B cell (primary cell): Measurements from ENCODE around the gene DAB1. TPM values are rescaled to one million over a fixed set of nuclear protein-coding genes. Genes with fewer than 3 reads are reported as not detected.

ENCODE experiments used
- ATAC-seq: fragments of 200-7000 bp; cut with Tn5 transposase; one replicate; pipeline ENCODE4 v1.10.0; 2021; ENCODE audit warnings: low read depth, mild to moderate bottlenecking, moderate number of reproducible peaks, moderate library complexity
- CTCF ChIA-PET: fragments of 350-600 bp; sonication (Branson Sonifier 250); formaldehyde crosslinking; loops from one replicate; lab custom pipeline; 2021; ENCODE audit warnings: antibody characterized with exemption, inconsistent platforms; lab: Charles Lee
- POLR2A ChIA-PET: fragments of 350-600 bp; sonication (Branson Sonifier 250); formaldehyde crosslinking; loops from one replicate; lab custom pipeline; 2021; ENCODE audit warnings: antibody characterized with exemption; lab: Charles Lee
- DNase-seq: peaks from one replicate; pipeline ENCODE4 v3.0.0; 2013
- H2AFZ ChIP-seq: 2 replicates; pipeline ENCODE4 v1.6.1; 2012; ENCODE audit warnings: mild to moderate bottlenecking, low read depth, low read length; ENCODE audit not compliant: insufficient read depth, poor library complexity, severe bottlenecking
- H3K27ac ChIP-seq, 2 donors: 1 replicate in 1 of 2; 2 replicates in 1 of 2; pipeline ENCODE4 v1.5.1; 2012 to 2013; ENCODE audit warnings: low read length in 2 of 2, mild to moderate bottlenecking in 2 of 2, moderate library complexity in 1 of 2
- H3K27me3 ChIP-seq, 4 experiments: fragments of 200-600 bp in 1 of 4; sonication (generic) in 1 of 4; replicated peaks in 1 of 4; 1 replicate in 2 of 4; 2 replicates in 2 of 4; pipeline versions ENCODE4 v1.6.1 to v1.7.0; 2013 to 2016; ENCODE audit warnings: low read length in 3 of 4, mild to moderate bottlenecking in 2 of 4, mixed read lengths in 1 of 4, moderate library complexity in 1 of 4; ENCODE audit not compliant: insufficient read depth in 4 of 4, control insufficient read depth in 3 of 4; ENCODE audit errors: control extremely low read depth in 1 of 4
- H3K36me3 ChIP-seq, 2 experiments: replicated peaks in 1 of 2; 1 replicate in 1 of 2; 2 replicates in 1 of 2; pipeline versions ENCODE4 v1.6.1 to v1.7.1; 2013; ENCODE audit warnings: low read length in 1 of 2; ENCODE audit not compliant: insufficient read depth in 2 of 2, control insufficient read depth in 1 of 2; ENCODE audit errors: control extremely low read depth in 1 of 2, extremely low read depth in 1 of 2
- H3K4me1 ChIP-seq, 2 donors: fragments of 200-600 bp in 1 of 2; sonication (generic) in 1 of 2; 1 replicate in 1 of 2; 2 replicates in 1 of 2; pipeline versions ENCODE4 v1.5.1 to v1.6.1; 2013 to 2017; ENCODE audit warnings: low read length in 2 of 2; ENCODE audit not compliant: control insufficient read depth in 2 of 2, insufficient read depth in 2 of 2
- H3K4me2 ChIP-seq: replicated peaks from 2 replicates; pipeline ENCODE3; 2012; ENCODE audit warnings: mild to moderate bottlenecking, low read depth, low read length; ENCODE audit not compliant: poor library complexity, severe bottlenecking
- H3K4me3 ChIP-seq, 5 experiments: fragments of 200-600 bp in 1 of 5; sonication (generic) in 1 of 5; 1 replicate in 3 of 5; 2 replicates in 2 of 5; pipeline versions ENCODE4 v1.5.1 to v1.7.0; 2011 to 2016; ENCODE audit warnings: low read length in 4 of 5, mild to moderate bottlenecking in 4 of 5, low read depth in 2 of 5, control low read depth in 1 of 5, moderate library complexity in 1 of 5; ENCODE audit not compliant: insufficient read depth in 1 of 5; ENCODE audit errors: control extremely low read depth in 1 of 5, extremely low read depth in 1 of 5
- H3K79me2 ChIP-seq: fragments of 200-600 bp; sonication (generic); one replicate; pipeline ENCODE4 v1.6.0; 2016; ENCODE audit warnings: low read length; ENCODE audit not compliant: control insufficient read depth, insufficient read depth
- H3K9ac ChIP-seq: fragments of 200-600 bp; sonication (generic); 2 replicates; pipeline ENCODE4 v1.6.1; 2017; ENCODE audit warnings: mild to moderate bottlenecking, low read length, moderate library complexity
- H3K9me3 ChIP-seq, 3 donors: one replicate each; pipeline versions ENCODE4 v1.6.1 to v1.7.1; 2013; ENCODE audit warnings: low read length in 2 of 3; ENCODE audit not compliant: control insufficient read depth in 2 of 3, insufficient read depth in 1 of 3; ENCODE audit errors: control extremely low read depth in 1 of 3
- H4K20me1 ChIP-seq: 2 replicates; pipeline ENCODE4 v1.6.0; 2012; ENCODE audit warnings: mild to moderate bottlenecking, low read length; ENCODE audit not compliant: insufficient read depth, control insufficient read depth, poor library complexity, severe bottlenecking
- H3K27ac Mint-ChIP-seq: one replicate; pipeline ENCODE4 v1.8.0; 2021; ENCODE audit warnings: mixed read lengths
- H3K27me3 Mint-ChIP-seq: one replicate; pipeline ENCODE4 v1.8.0; 2021; ENCODE audit warnings: mixed read lengths
- H3K4me1 Mint-ChIP-seq: one replicate; pipeline ENCODE4 v1.8.0; 2021; ENCODE audit warnings: mixed read lengths
- H3K4me3 Mint-ChIP-seq: one replicate; pipeline ENCODE4 v1.8.0; 2021; ENCODE audit warnings: mixed read lengths
- H3K9me3 Mint-ChIP-seq: one replicate; pipeline ENCODE4 v1.8.0; 2022; ENCODE audit warnings: mixed read lengths; ENCODE audit not compliant: insufficient read depth
- CTCF ChIP-seq: fragments of 200-600 bp; IDR thresholded peaks from one replicate; pipeline ENCODE4 v1.8.0; 2022; ENCODE audit warnings: antibody characterized with exemption, mild to moderate bottlenecking
- EZH2 ChIP-seq: IDR thresholded peaks from 2 replicates; pipeline ENCODE4 v1.6.1; 2012; ENCODE audit warnings: borderline replicate concordance, low read depth, mild to moderate bottlenecking, moderate library complexity, low read length; ENCODE audit not compliant: insufficient read depth, poor library complexity, severe bottlenecking
- WGBS: methylation state at CpG from one replicate; pipeline ENCODE4 v1.1.5; 2013; ENCODE audit warnings: missing lambda C conversion rate; ENCODE audit not compliant: insufficient coverage; 5-methylcytosine and 5-hydroxymethylcytosine counted together
- intact Hi-C: fragments of 100-400 bp; cut with micrococcal nuclease; formaldehyde crosslinking; loops from one replicate; pipeline ENCODE4 v1.10.0; 2022
- polyA plus RNA-seq: library from polyadenylated mRNA; depleted of rRNA; stranded (reverse); fragments of >200 nt; gene quantifications from 2 replicates; pipeline ENCODE4 v1.2.3, GENCODE V29; 2012
- total RNA-seq, 2 donors: library from RNA; stranded (reverse); fragments of 120-200 nt in 1 of 2; gene quantifications; 1 replicate in 1 of 2; 2 replicates in 1 of 2; pipeline versions ENCODE4 v1.2.3 to v1.2.4, GENCODE V29; 2013 to 2022

Gene DAB1
- total and polyA plus RNA-seq, 2 donors (not counting 1 experiment from before 2014, with no cell fraction given) = not detected

DNA sequence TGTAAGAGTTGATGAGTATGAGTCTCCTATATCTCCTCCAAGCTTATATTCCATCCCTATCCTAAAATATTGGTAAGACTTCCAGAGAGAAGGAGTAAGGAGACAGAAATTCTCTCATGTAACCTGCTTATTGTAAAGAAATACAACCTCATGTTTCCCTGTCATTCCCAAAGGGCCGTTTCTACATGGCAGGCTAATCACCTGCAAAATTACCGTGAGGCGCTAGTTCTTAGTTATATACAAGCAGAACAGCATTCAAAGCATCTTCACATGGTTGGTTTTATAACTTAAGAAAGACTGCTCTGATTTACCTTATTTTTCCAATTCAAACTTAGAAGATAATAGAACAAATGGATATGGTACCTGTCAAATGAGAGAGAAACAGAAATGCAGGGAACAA is 42.9 kb downstream of the DAB1 start:
- H3K27ac ChIP-seq = no peak overlapping the region
- no peak for TF ChIP-seq CTCF
- no peak for TF ChIP-seq EZH2
- H4K20me1 ChIP-seq = no peaks in the 10 kb centered on the region
- H3K4me2 ChIP-seq = no peak overlapping the region
- Mint-ChIP-seq H3K27me3 (no peaks in the 10 kb centered on the region), H3K4me3 (no peak overlapping the region), H3K27ac (no peak overlapping the region), H3K9me3 (no peaks in the 10 kb centered on the region), H3K4me1 (no peaks in the 10 kb centered on the region)
- H3K9ac ChIP-seq = no peak overlapping the region
- no peaks in the 10 kb centered on the region for H3K36me3 ChIP-seq
- no peaks in the 10 kb centered on the region for H3K27me3 ChIP-seq
- DNase-seq (no peak), ATAC-seq (no peak)
- ChIA-PET CTCF (no interaction called here), POLR2A (no interaction called here)
- H3K79me2 ChIP-seq = no peaks in the 10 kb centered on the region
- H2AFZ ChIP-seq = no peak overlapping the region
- peaks cover 0 to 3% (median 0%) of the 10 kb centered on the region in 3 donors for H3K9me3 ChIP-seq
- WGBS = no CpG with 5 or more reads among the region's 3 CpGs
- intact Hi-C loops = no loop called here
- H3K4me3 ChIP-seq = no peak overlapping the region
- H3K4me1 ChIP-seq = no peaks in the 10 kb centered on the region

- DNase-seq (no peak), ATAC-seq (no peak)
- Mint-ChIP-seq H3K9me3 (no peaks in the 10 kb centered on the region), H3K4me1 (no peaks in the 10 kb centered on the region), H3K4me3 (no peak overlapping the region), H3K27me3 (no peaks in the 10 kb centered on the region), H3K27ac (no peak overlapping the region)
- Histone ChIP-seq H3K27me3 (no peaks in the 10 kb centered on the region), H3K4me2 (no peak overlapping the region), H3K36me3 (no peaks in the 10 kb centered on the region), H4K20me1 (no peaks in the 10 kb centered on the region), H3K9ac (no peak overlapping the region), H2AFZ (no peak overlapping the region), H3K4me1 (no peaks in the 10 kb centered on the region), H3K27ac (no peak overlapping the region), H3K9me3 (peaks cover 0 to 3% (median 0%) of the 10 kb centered on the region in 3 donors), H3K4me3 (no peak overlapping the region), H3K79me2 (no peaks in the 10 kb centered on the region)
- no CpG with 5 or more reads among the region's 2 CpGs for WGBS
- ChIA-PET POLR2A (no interaction called here), CTCF (no interaction called here)
- TF ChIP-seq CTCF (no peak), EZH2 (no peak)
- intact Hi-C loops = no loop called here
These were observed 45.3 kb downstream of the DAB1 start for GRCh38 chr1:57378534-57378933.
